HG02763 (cell line): Measurements from ENCODE around the gene KRTAP12-2.
"Not testable (repeated sequence)": the region's sequence is repeated elsewhere in the genome, so short reads cannot be mapped to it uniquely, and the experiment has no call there.

Experiments used
- ATAC-seq: cut with Tn5 transposase; IDR thresholded peaks from one replicate; pipeline ENCODE4 v1.9.1; 2021; ENCODE audit warnings: mild to moderate bottlenecking, moderate library complexity; ENCODE audit not compliant: unreplicated experiment

The KRTAP12-2 gene

DNA sequence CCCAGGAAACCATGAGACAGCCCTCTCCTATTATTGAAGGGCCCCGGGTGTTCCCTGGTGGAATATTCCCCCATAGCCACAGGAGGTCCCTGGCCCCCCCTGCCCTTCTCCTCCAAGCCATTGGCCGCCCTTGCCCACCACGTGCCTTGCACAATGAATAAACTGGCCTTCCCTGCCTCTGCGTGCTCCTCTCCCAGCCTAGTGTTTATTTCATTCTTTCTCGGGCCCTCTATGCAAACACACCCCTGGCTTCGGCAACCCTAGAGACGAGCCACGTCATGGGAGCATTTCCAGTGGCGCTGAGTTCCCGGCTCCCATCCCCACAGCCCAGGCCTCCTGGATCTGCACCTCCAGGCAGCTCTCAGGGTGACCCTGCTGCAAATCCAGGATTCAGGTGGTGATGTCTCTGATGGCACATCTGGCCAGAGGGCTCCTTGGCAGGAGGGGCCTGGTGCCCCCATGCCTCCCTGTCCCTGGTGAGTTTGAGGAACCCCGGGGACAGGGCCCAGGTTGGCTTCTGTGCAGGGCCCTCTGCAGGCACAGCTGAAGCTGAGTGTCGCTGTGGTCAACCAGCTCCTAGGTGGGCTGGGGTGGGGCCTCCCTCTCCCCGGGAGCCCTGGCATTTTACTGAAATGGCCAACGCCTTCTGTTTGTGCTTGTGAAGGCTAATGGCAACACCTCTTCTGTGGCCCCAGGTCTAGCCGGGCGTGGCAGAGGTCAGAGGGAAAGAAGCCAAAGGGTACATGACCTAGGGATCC lies 36.4 kb upstream of the KRTAP12-2 start:
- ATAC-seq: no peak

DNA sequence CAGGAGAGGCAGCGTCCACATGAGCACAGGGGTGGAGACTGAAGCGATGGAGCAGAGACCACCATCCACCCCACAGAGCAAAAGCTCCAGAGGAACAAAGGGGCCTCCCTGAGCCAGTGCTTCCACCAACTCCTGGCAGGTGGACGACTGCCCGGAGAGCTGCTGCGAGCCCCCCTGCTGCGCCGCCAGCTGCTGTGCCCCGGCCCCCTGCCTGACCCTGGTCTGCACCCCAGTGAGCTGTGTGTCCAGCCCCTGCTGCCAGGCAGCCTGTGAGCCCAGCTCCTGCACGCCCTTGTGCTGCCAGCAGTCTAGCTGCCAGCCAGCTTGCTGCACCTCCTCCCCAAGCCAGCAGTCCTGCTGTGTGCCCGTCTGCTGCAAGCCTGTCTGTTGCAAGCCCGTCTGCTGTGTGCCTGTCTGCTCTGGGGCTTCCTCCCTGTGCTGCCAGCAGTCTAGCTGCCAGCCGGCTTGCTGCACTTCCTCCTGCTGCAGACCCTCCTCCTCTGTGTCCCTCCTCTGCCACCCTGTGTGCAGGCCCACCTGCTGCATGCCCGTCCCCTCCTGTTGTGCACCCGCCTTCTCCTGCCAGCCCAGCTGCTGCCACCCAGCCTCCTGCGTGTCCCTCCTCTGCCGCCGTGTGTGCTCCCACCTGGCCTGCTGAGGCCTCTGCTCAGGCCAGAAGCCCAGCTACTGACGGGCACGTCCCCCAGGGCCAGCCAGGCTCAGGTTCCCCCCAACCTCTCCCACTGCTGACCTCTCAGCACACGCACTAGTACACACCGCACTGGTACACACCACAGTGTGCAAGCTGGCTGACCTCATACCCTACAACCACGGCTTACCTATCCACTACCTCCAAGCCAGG lies 35.6 kb upstream of the KRTAP12-2 start:
- no peak for ATAC-seq

GRCh38 chr21:44701541-44701940 lies 34.8 kb upstream of the KRTAP12-2 start:
- ATAC-seq: no peak

DNA sequence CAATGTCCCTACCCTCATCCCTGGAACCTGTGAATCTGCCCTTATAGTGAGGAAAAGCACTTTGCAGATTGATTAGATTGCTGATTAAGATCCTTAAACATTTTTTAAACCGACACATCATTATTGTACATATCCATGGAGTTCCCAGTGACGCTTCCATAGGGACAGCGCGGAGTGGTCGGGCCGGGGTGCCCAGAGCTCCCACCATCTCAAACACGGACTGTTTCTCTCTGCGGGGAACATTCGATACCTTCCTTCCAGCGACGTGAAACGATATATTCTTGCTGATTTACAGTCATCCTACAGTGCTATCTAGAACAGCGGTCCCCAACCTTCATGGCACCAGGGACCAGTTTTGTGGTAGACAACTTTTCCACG lies 34.3 kb upstream of the KRTAP12-2 start:
- no peak for ATAC-seq

GRCh38 chr21:44700101-44701022 lies 33.6 kb upstream of the KRTAP12-2 start:
- ATAC-seq: no peak

DNA sequence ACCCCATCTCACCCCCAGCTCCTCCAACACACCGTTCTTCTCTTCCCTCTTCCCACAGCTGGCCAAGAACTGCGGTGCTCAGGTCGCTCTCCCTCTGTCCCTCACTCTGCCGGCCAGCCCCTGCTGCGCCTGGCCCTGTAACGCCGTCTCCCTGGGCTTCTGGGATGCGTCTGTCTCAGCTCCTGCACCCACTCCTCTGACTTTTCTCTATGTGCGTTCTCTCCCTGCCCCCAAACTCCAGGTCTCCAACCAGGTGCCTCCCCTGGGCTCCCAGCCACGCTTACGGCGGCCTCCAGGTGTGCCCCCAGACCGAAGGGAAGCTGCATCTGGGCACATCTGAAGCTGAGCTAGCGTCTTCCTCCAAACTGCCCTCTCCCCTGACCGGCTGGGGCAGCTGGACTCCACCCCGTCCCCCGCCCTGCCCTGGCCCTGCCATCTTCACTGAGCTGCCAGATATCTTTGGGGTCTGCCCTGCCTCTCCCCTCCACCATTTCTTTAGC lies 32.8 kb upstream of the KRTAP12-2 start:
- no peak for ATAC-seq

DNA sequence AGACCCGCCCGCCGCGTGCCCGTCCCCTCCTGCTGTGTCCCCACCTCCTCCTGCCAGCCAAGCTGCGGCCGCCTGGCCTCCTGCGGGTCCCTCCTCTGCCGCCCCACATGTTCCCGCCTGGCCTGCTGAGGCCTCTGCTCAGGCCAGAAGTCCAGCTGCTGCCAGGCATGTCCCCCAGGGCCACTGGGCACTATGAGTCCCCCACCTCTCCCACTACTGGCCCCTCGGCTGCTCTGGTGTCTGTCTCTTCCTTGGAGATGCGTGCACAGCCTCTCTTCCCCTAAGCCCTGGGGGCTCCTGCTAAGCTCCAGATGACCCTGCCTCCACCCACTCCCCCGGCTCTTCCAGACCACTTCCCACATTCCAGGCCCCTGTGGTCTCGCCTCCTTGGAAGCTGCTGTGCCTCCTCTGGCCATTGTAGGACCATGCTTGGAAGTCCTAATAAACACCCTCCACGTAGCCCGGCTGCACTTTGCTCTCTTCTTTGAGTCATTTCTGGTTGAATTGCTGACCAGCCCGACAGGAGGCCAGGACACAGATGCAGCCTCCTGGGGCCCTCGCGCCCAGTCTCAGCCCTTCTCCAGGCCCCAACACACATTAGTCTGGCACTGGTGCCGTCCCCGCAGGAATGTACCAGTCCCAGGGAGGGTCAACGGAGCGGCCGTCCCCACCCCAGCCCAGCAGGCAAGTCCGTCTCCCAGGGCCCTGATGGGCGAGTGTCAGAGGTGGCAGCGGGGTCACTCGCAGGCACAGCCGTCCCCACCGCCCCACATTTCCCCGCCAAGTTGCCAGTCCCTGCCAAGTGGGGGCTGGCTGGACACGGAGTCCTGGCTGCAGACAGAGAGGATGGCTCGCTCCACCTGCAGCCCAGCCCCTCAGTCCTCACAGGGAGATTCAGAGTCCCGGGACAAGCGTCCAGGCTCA lies 31.3 kb upstream of the KRTAP12-2 start:
- no peak for ATAC-seq

- ATAC-seq: not testable (repeated sequence)
Measured at GRCh38 chr21:44697172-44697810, 30.6 kb upstream of the KRTAP12-2 start, which contains the start of gene KRTAP10-12. KRTAP10-12 (plus strand) TSS chr21:44697172; CDS start chr21:44697202, 30 bp downstream.

DNA sequence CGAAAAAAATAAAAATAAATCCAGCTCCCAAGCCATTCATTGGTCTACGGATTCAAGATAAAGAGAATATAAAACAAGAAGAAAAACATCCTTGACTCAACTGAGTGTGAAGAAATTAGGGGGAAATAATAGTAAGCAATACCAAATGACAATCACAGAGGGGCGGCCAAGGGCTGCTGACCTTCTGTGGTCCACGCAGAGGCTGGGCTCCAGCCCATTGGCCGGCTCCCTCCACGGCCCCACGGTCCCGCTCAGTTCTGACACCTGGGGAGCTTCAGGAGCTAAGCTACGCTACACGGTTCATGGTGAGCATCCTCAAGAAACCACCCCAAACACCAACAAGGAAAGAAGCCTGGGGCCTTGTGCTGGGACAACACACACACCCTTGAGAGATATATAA lies 29.8 kb upstream of the KRTAP12-2 start:
- ATAC-seq: no peak

- no peak for ATAC-seq
Measured at GRCh38 chr21:44695641-44696040, 28.9 kb upstream of the KRTAP12-2 start.

- no peak for ATAC-seq
Measured at GRCh38 chr21:44695184-44695583, 28.5 kb upstream of the KRTAP12-2 start.

DNA sequence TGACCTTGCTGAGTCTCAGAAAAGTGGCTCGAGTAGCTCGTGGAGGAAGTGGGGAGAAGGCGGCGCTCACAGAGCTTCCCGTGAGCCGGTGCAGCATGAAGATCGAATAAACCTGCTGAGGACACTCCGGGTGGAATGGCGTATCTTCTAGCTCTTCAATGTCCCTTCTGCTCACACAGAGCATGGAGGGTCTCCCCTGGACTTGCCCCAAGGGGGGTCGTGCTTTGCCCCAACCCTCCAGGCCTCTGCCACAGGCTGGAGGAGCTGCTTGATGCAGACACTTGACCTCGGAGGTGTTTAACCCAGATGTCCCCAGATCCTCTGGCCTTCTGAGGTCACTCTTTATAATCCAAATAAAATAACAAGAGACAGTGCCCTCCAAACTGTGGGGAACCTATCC lies 28.0 kb upstream of the KRTAP12-2 start:
- no peak for ATAC-seq

DNA sequence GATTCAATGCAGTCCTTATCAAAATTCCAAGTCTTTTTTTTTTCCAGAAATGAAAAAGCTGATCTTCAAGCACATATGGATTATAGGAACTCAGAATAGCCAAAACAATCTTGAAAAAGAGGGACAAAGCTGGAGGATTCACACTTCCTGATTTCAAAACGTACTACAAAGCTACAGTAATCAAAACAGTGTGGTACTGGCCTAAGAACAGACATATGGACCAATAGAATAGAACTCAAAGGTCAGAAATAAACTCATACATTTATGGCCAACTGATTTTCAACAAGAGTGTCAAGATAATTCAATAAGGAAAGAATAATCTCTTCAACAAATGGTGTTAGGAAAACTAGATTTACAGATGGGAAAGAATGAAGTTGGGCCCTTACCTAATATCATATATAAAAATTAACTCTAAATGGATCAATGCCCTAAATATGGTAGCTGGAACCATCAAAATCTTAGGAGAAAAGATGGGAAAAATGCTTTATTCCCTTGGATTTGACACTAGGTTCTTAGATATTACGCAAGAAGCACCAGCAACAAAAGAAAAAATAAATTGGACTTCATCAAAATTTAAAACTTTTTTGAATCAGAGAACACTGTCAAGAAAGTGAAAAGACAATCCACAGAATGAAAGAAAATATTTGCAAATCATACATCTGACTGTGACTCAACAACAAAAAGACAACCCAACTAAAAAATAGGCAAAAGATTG lies 26.2 kb upstream of the KRTAP12-2 start:
- ATAC-seq: no peak

DNA sequence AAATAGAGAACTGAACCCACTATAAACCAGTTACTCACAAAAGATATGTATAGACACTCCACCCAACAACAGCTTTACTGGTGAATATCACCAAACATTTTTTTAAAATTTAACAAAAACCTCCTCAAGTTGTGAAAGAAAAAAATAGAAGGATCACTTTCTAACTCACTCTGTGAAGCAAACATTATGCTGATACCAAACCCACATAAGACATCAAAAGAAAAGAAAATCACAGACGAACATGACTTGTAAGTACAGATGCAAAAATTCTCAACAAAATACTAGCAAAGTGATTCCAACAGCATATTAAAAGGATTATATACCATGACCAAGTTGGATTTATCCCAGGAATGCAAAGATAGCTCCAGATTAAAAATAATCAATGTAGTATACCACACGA lies 25.0 kb upstream of the KRTAP12-2 start:
- ATAC-seq: no peak

GRCh38 chr21:44689740-44690139 lies 23.0 kb upstream of the KRTAP12-2 start:
- ATAC-seq: not testable (repeated sequence)

- ATAC-seq: no peak
Measured at GRCh38 chr21:44687671-44688070, 20.9 kb upstream of the KRTAP12-2 start.

DNA sequence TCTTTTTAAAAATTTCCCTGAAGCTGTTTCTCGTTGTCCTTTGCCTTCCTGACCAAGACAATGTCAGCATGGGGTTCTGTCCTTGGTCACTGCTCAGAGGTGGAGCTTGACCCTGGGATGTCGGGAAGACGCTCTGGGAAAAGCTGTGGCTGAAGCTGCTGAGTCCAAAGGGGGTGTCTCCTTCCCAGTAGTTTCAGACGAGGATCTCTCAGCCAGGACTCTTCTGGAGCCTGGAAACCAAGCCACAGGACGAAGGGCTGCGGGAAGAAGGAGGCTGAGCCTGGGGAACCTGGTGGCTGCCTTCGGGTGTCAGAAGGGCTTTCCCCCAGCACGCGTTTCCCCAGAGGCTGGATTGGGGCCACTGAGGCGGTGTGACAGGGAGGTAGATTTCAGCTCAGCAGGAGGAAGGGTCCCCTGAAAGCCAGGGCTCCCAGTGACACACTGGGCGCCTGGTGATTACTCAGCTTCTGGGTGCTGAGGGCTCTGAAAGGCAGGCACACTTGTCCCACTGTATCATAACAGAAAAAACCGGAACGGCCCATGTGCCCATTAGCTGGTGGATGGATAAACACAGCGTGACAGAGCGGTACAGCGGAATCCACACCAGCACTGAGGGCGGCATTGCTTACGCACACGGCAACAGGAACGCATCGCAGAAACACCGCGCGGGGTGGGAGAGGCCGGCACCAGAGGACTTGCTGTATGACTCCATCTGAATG lies 20.3 kb upstream of the KRTAP12-2 start:
- no peak for ATAC-seq
